DMS 273 treated with DMSO at 0.1 percent for 48 hours (cell line): ENCODE measurements around the gene HTT-AS.

ENCODE experiments used
- DNase-seq: peaks from one replicate; lab custom pipeline; 2025; lab: John Stamatoyannopoulos, UW

The HTT-AS gene

DNA sequence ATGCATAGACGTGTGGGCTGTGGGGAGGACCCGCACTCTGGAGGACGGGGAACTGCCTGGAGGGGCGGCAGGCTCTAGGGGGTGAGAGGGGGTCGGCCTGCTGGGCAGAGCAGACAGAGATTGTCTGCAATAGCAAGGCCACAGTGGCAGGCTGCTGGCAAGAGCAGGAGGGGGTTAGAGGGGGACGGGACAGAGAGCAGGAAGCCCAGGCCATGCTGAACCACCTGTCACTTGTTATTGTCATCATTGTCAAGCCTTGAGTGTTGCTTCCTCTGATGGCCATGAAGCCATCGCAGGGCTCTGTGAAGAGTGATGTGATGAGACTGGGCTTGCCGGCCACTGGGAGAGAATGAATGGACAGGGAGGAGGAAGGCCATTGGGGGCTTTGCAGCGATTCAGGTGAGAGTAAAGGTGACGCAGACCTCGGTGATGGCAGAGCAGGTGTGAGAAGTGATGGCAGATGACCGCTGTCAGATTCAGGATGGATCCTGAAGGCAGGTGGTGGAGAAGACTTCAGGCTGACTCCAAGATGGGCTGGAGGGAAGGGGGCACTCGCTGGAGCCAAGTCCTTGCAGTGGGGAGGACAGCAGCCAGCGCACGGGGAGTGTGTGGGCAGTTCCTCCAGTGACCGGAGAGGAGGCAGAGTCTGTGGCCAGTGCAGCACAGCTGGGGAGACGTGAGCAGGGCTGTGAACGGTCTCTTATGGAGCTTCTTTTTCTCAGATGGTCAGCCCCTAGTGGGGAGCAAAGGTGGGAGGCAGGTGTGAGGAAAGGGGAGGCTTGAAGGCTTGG is 43.6 kb downstream of the HTT-AS start:
- DNase-seq, result no peak

- no peak for DNase-seq
Measured at GRCh38 chr4:3029464-3029863, 44.9 kb downstream of the HTT-AS start.

GRCh38 chr4:3026540-3026939 is 47.8 kb downstream of the HTT-AS start:
- no peak for DNase-seq

DNA sequence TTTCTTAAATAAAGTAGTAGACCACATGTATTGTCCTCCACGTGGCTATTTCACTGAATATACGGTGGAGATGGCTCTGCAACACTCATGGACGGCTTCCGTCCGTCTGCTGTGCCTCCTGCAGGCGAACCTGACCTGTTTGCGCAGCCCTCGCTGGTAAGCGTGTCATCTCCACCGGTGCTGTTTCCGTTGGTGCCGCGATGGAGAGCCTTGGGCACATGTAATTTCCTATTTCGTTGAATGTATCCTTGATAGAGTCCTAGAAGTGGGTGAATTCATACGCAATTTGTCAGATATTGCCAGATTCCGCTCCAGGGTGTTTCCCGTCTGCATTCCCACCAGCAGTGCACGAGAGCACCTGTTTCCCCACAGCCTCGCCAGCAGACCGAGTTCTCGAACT is 48.5 kb downstream of the HTT-AS start:
- DNase-seq, result no peak

DNA sequence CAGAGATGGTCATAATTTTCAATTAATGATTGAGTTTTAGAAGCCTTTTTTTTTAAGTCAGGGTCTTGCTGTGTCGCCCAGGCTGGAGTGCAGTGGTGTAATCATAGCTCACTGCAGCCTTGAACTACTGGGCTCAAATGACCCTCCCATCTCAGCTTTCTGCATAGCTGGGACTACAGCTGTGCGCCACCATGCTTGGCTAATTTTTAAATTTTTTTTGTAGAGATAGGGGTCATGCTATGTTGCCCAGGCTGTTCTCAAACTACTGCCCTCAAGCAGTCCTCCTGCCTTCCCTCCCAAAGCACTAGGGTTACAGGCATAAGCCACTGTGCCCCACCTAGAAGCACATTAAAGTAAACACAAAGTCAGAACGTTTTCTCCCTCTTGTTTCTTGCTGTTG is 51.7 kb downstream of the HTT-AS start:
- DNase-seq, result no peak

DNA sequence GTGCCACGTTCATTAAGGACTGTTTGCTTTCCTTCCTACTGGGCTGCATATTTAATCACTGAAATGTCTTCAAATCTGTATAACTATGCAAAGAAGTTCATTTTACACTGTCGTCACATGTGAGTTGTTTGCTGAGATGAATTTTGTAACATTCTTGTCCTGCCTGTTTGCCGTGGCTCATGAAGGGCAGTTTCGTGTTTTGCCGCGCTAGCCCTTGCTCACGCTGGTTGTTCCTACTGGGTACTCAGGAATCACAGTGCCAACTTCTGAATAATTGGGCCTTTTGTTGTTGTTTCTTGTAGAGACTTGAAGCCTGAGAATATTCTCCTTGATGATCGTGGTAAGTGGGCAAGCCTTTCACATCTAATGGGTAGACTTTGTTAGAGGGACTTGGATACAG is 52.2 kb downstream of the HTT-AS start:
- DNase-seq, result no peak

DNA sequence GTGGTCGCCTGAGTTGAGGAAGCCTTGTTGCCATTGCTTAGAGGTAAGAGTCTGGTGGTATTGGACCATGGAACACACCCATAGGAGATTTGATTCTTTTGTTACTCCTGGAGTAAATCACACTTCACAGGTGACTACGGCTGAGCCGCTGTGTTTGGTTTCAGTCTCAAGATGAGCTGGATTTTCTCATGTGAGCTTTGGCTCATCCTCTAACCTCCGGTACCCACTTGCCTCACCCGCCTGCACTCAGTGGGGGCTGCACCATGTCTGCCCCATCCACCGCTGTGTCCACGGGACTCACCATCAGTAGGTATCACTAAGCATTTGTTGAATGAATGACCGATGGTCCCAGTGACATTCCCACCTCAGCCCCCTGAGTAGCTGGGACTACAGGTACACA is 52.7 kb downstream of the HTT-AS start:
- DNase-seq, result no peak

DNA sequence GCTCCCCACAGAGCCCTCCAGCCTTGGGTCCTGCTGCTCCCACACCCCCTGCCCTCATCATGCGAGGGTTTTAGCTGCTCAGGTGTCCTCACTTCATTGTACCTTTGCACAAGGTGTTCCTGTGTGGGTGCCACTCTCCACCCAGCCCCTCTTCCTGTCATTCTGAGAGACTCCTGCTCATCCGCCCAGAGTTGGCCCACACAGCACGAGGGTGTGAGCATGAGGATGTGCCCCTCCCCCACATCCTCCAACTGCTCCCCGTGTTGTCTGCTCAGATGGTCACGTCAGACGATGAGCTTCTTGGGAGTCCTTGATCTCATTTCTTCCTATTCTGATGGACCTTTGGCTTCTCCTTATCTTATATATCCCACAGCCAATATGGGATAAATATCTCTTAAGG is 53.2 kb downstream of the HTT-AS start:
- DNase-seq, result no peak

DNA sequence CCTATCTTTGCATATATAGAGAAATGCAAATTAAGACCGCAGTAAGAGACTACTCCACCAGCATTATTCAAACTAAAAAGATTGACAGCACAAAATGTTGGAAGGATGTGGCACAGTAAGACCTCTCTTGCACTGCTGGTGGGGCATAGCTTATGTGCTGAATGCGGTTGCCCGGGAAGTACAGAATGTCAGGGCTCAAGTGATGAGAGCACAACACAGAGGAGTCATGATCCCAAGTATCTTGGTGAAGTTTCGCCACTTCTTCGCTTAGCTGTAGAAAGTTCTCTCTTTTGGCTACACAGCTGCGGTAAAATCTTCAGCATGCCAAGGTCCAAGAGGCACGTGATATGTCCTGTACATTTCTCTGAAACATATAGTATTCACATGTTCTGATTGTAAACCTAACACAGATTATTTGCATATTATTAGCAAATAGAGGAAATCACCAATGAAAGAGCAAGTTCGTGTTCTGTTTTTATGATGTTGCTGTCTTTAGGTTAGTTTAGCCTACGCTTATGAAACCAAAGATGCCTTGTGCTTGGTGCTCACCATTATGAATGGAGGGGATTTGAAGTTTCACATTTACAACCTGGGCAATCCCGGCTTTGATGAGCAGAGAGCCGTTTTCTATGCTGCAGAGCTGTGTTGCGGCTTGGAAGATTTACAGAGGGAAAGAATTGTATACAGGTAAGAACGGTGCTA is 55.0 kb downstream of the HTT-AS start:
- no peak for DNase-seq

- no peak for DNase-seq
Measured at GRCh38 chr4:3017504-3017903, 56.8 kb downstream of the HTT-AS start.

DNA sequence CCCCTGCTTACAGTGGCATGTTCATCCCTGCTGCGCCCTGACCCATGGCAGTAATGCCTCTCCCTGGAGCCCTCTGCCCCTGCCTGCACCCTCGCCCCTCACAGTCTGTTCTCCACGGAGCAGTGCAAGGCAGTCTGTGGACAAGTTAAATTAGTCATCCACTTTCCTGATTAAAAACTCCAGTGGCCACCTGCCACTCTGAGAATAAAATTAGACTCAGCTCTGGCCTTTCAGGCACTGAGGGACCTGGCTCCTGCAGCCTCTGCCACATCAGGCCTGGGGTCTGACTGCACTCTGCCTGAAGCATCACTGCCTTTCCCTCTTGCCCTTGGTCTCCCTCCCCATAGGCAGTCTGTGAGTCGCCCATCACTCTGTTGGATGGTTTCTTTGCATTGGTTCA is 57.4 kb downstream of the HTT-AS start:
- DNase-seq, result no peak

- no peak for DNase-seq
Measured at GRCh38 chr4:3013839-3014350, 60.4 kb downstream of the HTT-AS start.
